ENCODE measurements around the gene SLC25A5. TPM values are rescaled to one million over a fixed set of nuclear protein-coding genes. Genes with fewer than 3 reads are reported as not detected.
A peak's percentile ranks its signal among the peaks of the same experiment; 100 is the strongest.

SLC25A5 gene
- total and polyA plus RNA-seq, 11 donors: 48.7 to 590 (median 176) TPM

GRCh38 chrX:119497185-119497584, 28.9 kb downstream of the SLC25A5 start:
- ATAC-seq: no peak
- H3K4me3 ChIP-seq: no peak overlapping the region
- intact Hi-C loops (cut with DNase I): no loop called here

GRCh38 chrX:119500061-119500800, 32.0 kb downstream of the SLC25A5 start:
- Histone ChIP-seq H3K27me3 (no peaks in the 10 kb centered on the region), H3K27ac (no peak overlapping the region), H3K4me1 (peaks cover 0 to 8% (median 0%) of the 10 kb centered on the region in 12 donors), H3K36me3 (no peaks in the 10 kb centered on the region), H3K4me3 (no peak overlapping the region), H3K9me3 (no peaks in the 10 kb centered on the region)
- intact Hi-C loops (cut with DNase I): no loop called here
- DNase-seq: no peak
- 75 to 87% (median 80%) methylated on average over 13 of the region's 13 CpGs for WGBS, 4 donors
- ATAC-seq: no peak
- no peak for TF ChIP-seq CTCF (IDR thresholded peaks at IDR 0.05)
- no peak for TF ChIP-seq POLR2A (IDR thresholded peaks at IDR 0.05)

More at GRCh38 chrX:119497185-119497584, 28.9 kb downstream of the SLC25A5 start:
- no peak for DNase-seq
- Histone ChIP-seq H3K27ac (no peak overlapping the region), H3K27me3 (no peaks in the 10 kb centered on the region), H3K36me3 (no peaks in the 10 kb centered on the region), H3K9me3 (no peaks in the 10 kb centered on the region), H3K4me1 (no peaks in the 10 kb centered on the region)
- 50 to 85% (median 66%) methylated on average over 1 of the region's 1 CpG for WGBS, 4 donors
- no peak for TF ChIP-seq POLR2A (IDR thresholded peaks at IDR 0.05)

GRCh38 chrX:119501511-119502148, 33.4 kb downstream of the SLC25A5 start:
- intact Hi-C loops (cut with DNase I): no loop called here
- H3K36me3 ChIP-seq: no peaks in the 10 kb centered on the region
- no peak for DNase-seq
- H3K27me3 ChIP-seq: no peaks in the 10 kb centered on the region
- TF ChIP-seq POLR2A (IDR thresholded peaks at IDR 0.05): no peak
- no peak for TF ChIP-seq CTCF (IDR thresholded peaks at IDR 0.05)
- no peak for ATAC-seq
- peaks cover 0 to 8% (median 0%) of the 10 kb centered on the region in 12 donors for H3K4me1 ChIP-seq
- H3K4me3 ChIP-seq: no peak overlapping the region
- no peak overlapping the region for H3K27ac ChIP-seq
- no peaks in the 10 kb centered on the region for H3K9me3 ChIP-seq
- WGBS, 4 donors: 85 to 94% (median 91%) methylated on average over 7 of the region's 7 CpGs

- DNase-seq (no peak), ATAC-seq (peak in 2 of 4 donors; percentile 31 to 42)
- H3K4me1 ChIP-seq: peaks cover 0 to 8% (median 0%) of the 10 kb centered on the region in 12 donors
- 48 to 64% (median 55%) methylated on average over 11 of the region's 11 CpGs for WGBS, 4 donors
- H3K9me3 ChIP-seq: no peaks in the 10 kb centered on the region
- TF ChIP-seq CTCF (IDR thresholded peaks at IDR 0.05) (no peak), POLR2A (IDR thresholded peaks at IDR 0.05) (no peak)
- no peaks in the 10 kb centered on the region for H3K36me3 ChIP-seq
- intact Hi-C loops (cut with DNase I): no loop called here
- H3K27me3 ChIP-seq: no peaks in the 10 kb centered on the region
- H3K4me3 ChIP-seq: no peak overlapping the region
- no peak overlapping the region for H3K27ac ChIP-seq
These were observed 34.7 kb downstream of the SLC25A5 start for GRCh38 chrX:119502727-119503483.

Measured in heart left ventricle (tissue), 16 donors.